ENCODE results near the gene GDAP2. TPM values are rescaled to one million over a fixed set of nuclear protein-coding genes. Genes with fewer than 3 reads are reported as not detected.
A peak's percentile ranks its signal among the peaks of the same experiment; 100 is the strongest.

Gene GDAP2
- total RNA-seq (10 to 100 TPM; 32.8 to 38.8 TPM), polyA plus RNA-seq (1 to 10 TPM; 3.1 to 4.1 TPM)
- long read RNA-seq, donor 1, full-length matches to known transcripts, result 16 of 27 reads
- long read RNA-seq, donor 1, partial matches to known transcripts, result 5 of 27 reads
- long read RNA-seq, donor 1, other reads (novel, unspliced or antisense), result 6 of 27 reads
- long read RNA-seq, donor 2, full-length matches to known transcripts, result 5 of 14 reads
- long read RNA-seq, donor 2, partial matches to known transcripts, result 2 of 14 reads
- long read RNA-seq, donor 2, other reads (novel, unspliced or antisense), result 7 of 14 reads

GRCh38 chr1:117929343-117930172, at the start of gene GDAP2, which contains the start of gene WDR3:
Gene GDAP2 (minus strand): TSS chr1:117929621. CDS start chr1:117920357, 9,264 bp downstream.
Gene WDR3 (plus strand): TSS chr1:117929739. CDS start chr1:117933320, 3,581 bp downstream.
- no peaks in the 10 kb centered on the region for H3K9me3 ChIP-seq (ENCODE audit: control insufficient read depth, low read length)
- peaks cover 0 to 4% of the 10 kb centered on the region in 2 donors for H3K4me1 ChIP-seq (ENCODE audit: control insufficient read depth in 1 of 2, insufficient read depth in 2 of 2, low read length in 2 of 2)
- H3K36me3 ChIP-seq (ENCODE audit: control insufficient read depth in 1 of 2, insufficient read depth in 2 of 2, low read length in 1 of 2), result peaks cover 0 to 2% of the 10 kb centered on the region in 2 donors
- H3K4me3 ChIP-seq (ENCODE audit: low read length in 2 of 2), result peak within 1 kb of the TSS; percentile 68 to 79
- intact Hi-C loops (cut with DNase I), result no loop called here
- peak; percentile 98 to 99 for DNase-seq
- H3K27me3 ChIP-seq (ENCODE audit: control insufficient read depth in 1 of 2, insufficient read depth in 2 of 2, low read length in 1 of 2), result no peaks in the 10 kb centered on the region
- 0 to 1% methylated on average over 64 of the region's 64 CpGs for WGBS, 2 donors
- peak; percentile 98 for ATAC-seq (ENCODE audit: low FRiP score)
- H3K27ac ChIP-seq (ENCODE audit: low read depth in 1 of 2, low read length in 2 of 2), result peak within 1 kb of the TSS in 1 of 2 donors; percentile 76

- no peak for ATAC-seq (ENCODE audit: low FRiP score)
- H3K27ac ChIP-seq (ENCODE audit: low read depth in 1 of 2, low read length in 2 of 2), result no peak overlapping the region
- WGBS, 2 donors, result 69 to 75% methylated on average over 3 of the region's 3 CpGs
- no peak overlapping the region for H3K4me3 ChIP-seq (ENCODE audit: low read length in 2 of 2)
- H3K9me3 ChIP-seq (ENCODE audit: control insufficient read depth, low read length), result no peaks in the 10 kb centered on the region
- no peaks in the 10 kb centered on the region for H3K4me1 ChIP-seq (ENCODE audit: control insufficient read depth in 1 of 2, insufficient read depth in 2 of 2, low read length in 2 of 2)
- H3K36me3 ChIP-seq (ENCODE audit: control insufficient read depth in 1 of 2, insufficient read depth in 2 of 2, low read length in 1 of 2), result no peaks in the 10 kb centered on the region
- intact Hi-C loops (cut with DNase I), result no loop called here
- DNase-seq, result no peak
- no peaks in the 10 kb centered on the region for H3K27me3 ChIP-seq (ENCODE audit: control insufficient read depth in 1 of 2, insufficient read depth in 2 of 2, low read length in 1 of 2)
Measured at GRCh38 chr1:117976381-117976780, 47.0 kb upstream of the GDAP2 start.

GRCh38 chr1:117971777-117972176, 42.4 kb upstream of the GDAP2 start:
- intact Hi-C loops (cut with DNase I), result no loop called here
- Histone ChIP-seq H3K27me3 (ENCODE audit: control insufficient read depth in 1 of 2, insufficient read depth in 2 of 2, low read length in 1 of 2) (no peaks in the 10 kb centered on the region), H3K36me3 (ENCODE audit: control insufficient read depth in 1 of 2, insufficient read depth in 2 of 2, low read length in 1 of 2) (no peaks in the 10 kb centered on the region), H3K9me3 (ENCODE audit: control insufficient read depth, low read length) (no peaks in the 10 kb centered on the region), H3K27ac (ENCODE audit: low read depth in 1 of 2, low read length in 2 of 2) (no peak overlapping the region), H3K4me1 (ENCODE audit: control insufficient read depth in 1 of 2, insufficient read depth in 2 of 2, low read length in 2 of 2) (peaks cover 0 to 2% of the 10 kb centered on the region in 2 donors), H3K4me3 (ENCODE audit: low read length in 2 of 2) (no peak overlapping the region)
- ATAC-seq (ENCODE audit: low FRiP score) (no peak), DNase-seq (no peak)

GRCh38 chr1:117970252-117970651, 40.8 kb upstream of the GDAP2 start:
- H3K36me3 ChIP-seq (ENCODE audit: control insufficient read depth in 1 of 2, insufficient read depth in 2 of 2, low read length in 1 of 2), result no peaks in the 10 kb centered on the region
- no peak overlapping the region for H3K4me3 ChIP-seq (ENCODE audit: low read length in 2 of 2)
- H3K9me3 ChIP-seq (ENCODE audit: control insufficient read depth, low read length), result no peaks in the 10 kb centered on the region
- WGBS, 2 donors, result 37 to 41% methylated on average over 9 of the region's 9 CpGs
- no peak for DNase-seq
- no peak overlapping the region for H3K27ac ChIP-seq (ENCODE audit: low read depth in 1 of 2, low read length in 2 of 2)
- peaks cover 0 to 2% of the 10 kb centered on the region in 2 donors for H3K4me1 ChIP-seq (ENCODE audit: control insufficient read depth in 1 of 2, insufficient read depth in 2 of 2, low read length in 2 of 2)
- intact Hi-C loops (cut with DNase I), result no loop called here
- no peak for ATAC-seq (ENCODE audit: low FRiP score)
- no peaks in the 10 kb centered on the region for H3K27me3 ChIP-seq (ENCODE audit: control insufficient read depth in 1 of 2, insufficient read depth in 2 of 2, low read length in 1 of 2)

GRCh38 chr1:117967881-117968280, 38.5 kb upstream of the GDAP2 start:
- H3K9me3 ChIP-seq (ENCODE audit: control insufficient read depth, low read length), result no peaks in the 10 kb centered on the region
- peaks cover 0 to 2% of the 10 kb centered on the region in 2 donors for H3K36me3 ChIP-seq (ENCODE audit: control insufficient read depth in 1 of 2, insufficient read depth in 2 of 2, low read length in 1 of 2)
- no peak overlapping the region for H3K27ac ChIP-seq (ENCODE audit: low read depth in 1 of 2, low read length in 2 of 2)
- H3K4me1 ChIP-seq (ENCODE audit: control insufficient read depth in 1 of 2, insufficient read depth in 2 of 2, low read length in 2 of 2), result peaks cover 0 to 2% of the 10 kb centered on the region in 2 donors
- H3K4me3 ChIP-seq (ENCODE audit: low read length in 2 of 2), result no peak overlapping the region
- WGBS, 2 donors, result 0% methylated on average over 1 of the region's 1 CpG
- no peak for DNase-seq
- H3K27me3 ChIP-seq (ENCODE audit: control insufficient read depth in 1 of 2, insufficient read depth in 2 of 2, low read length in 1 of 2), result no peaks in the 10 kb centered on the region
- intact Hi-C loops (cut with DNase I), result no loop called here
- no peak for ATAC-seq (ENCODE audit: low FRiP score)

- intact Hi-C loops (cut with DNase I), result no loop called here
- Histone ChIP-seq H3K36me3 (ENCODE audit: control insufficient read depth in 1 of 2, insufficient read depth in 2 of 2, low read length in 1 of 2) (peaks cover 0 to 2% of the 10 kb centered on the region in 2 donors), H3K4me3 (ENCODE audit: low read length in 2 of 2) (no peak overlapping the region), H3K27me3 (ENCODE audit: control insufficient read depth in 1 of 2, insufficient read depth in 2 of 2, low read length in 1 of 2) (no peaks in the 10 kb centered on the region), H3K4me1 (ENCODE audit: control insufficient read depth in 1 of 2, insufficient read depth in 2 of 2, low read length in 2 of 2) (peaks cover 0 to 2% of the 10 kb centered on the region in 2 donors), H3K27ac (ENCODE audit: low read depth in 1 of 2, low read length in 2 of 2) (no peak overlapping the region), H3K9me3 (ENCODE audit: control insufficient read depth, low read length) (no peaks in the 10 kb centered on the region)
- WGBS, 2 donors, result 35% methylated on average over 4 of the region's 4 CpGs
- ATAC-seq (ENCODE audit: low FRiP score), result no peak
- DNase-seq, result no peak
Measured at GRCh38 chr1:117967477-117967876, 38.1 kb upstream of the GDAP2 start.

GRCh38 chr1:117964290-117965038, 35.0 kb upstream of the GDAP2 start:
- no peak overlapping the region for H3K4me3 ChIP-seq (ENCODE audit: low read length in 2 of 2)
- ATAC-seq (ENCODE audit: low FRiP score) (no peak), DNase-seq (no peak)
- no peak overlapping the region for H3K27ac ChIP-seq (ENCODE audit: low read depth in 1 of 2, low read length in 2 of 2)
- no peaks in the 10 kb centered on the region for H3K9me3 ChIP-seq (ENCODE audit: control insufficient read depth, low read length)
- no peaks in the 10 kb centered on the region for H3K27me3 ChIP-seq (ENCODE audit: control insufficient read depth in 1 of 2, insufficient read depth in 2 of 2, low read length in 1 of 2)
- H3K4me1 ChIP-seq (ENCODE audit: control insufficient read depth in 1 of 2, insufficient read depth in 2 of 2, low read length in 2 of 2), result peaks cover 0 to 2% of the 10 kb centered on the region in 2 donors
- intact Hi-C loops (cut with DNase I), result no loop called here
- H3K36me3 ChIP-seq (ENCODE audit: control insufficient read depth in 1 of 2, insufficient read depth in 2 of 2, low read length in 1 of 2), result peaks cover 0 to 3% of the 10 kb centered on the region in 2 donors
- WGBS, 2 donors, result 71 to 77% methylated on average over 3 of the region's 3 CpGs

- peaks cover 3 to 4% of the 10 kb centered on the region in 2 donors for H3K36me3 ChIP-seq (ENCODE audit: control insufficient read depth in 1 of 2, insufficient read depth in 2 of 2, low read length in 1 of 2)
- no peak overlapping the region for H3K4me3 ChIP-seq (ENCODE audit: low read length in 2 of 2)
- 72 to 80% methylated on average over 3 of the region's 3 CpGs for WGBS, 2 donors
- H3K27ac ChIP-seq (ENCODE audit: low read depth in 1 of 2, low read length in 2 of 2), result no peak overlapping the region
- H3K27me3 ChIP-seq (ENCODE audit: control insufficient read depth in 1 of 2, insufficient read depth in 2 of 2, low read length in 1 of 2), result no peaks in the 10 kb centered on the region
- intact Hi-C loops (cut with DNase I), result no loop called here
- ATAC-seq (ENCODE audit: low FRiP score), result no peak
- no peaks in the 10 kb centered on the region for H3K9me3 ChIP-seq (ENCODE audit: control insufficient read depth, low read length)
- no peak for DNase-seq
- H3K4me1 ChIP-seq (ENCODE audit: control insufficient read depth in 1 of 2, insufficient read depth in 2 of 2, low read length in 2 of 2), result no peaks in the 10 kb centered on the region
Measured at GRCh38 chr1:117959364-117959763, 29.9 kb upstream of the GDAP2 start.

Data from aorta (tissue), 5 donors.